GM12878 (cell line): Measurements from ENCODE around the gene BNIP2. TPM values are rescaled to one million over a fixed set of nuclear protein-coding genes. Genes with fewer than 3 reads are reported as not detected.

ENCODE experiments used
- ATAC-seq: fragments of 200-7000 bp; cut with Tn5 transposase; 3 replicates; pipeline ENCODE4 v1.9.1; 2020; ENCODE audit warnings: mild to moderate bottlenecking, moderate library complexity
- BruUV-seq: library from RNA; stranded (reverse); fragments of 400-500 nt; replicated peaks from 2 replicates; lab custom pipeline; 2021; lab: Mats Ljungman, UMichigan
- CTCF ChIA-PET: fragments of 300-600 bp; sonication (Branson Sonifier 250); formaldehyde crosslinking; extraction: SDS; loops from one replicate; lab custom pipeline; 2021; ENCODE audit warnings: inconsistent platforms; lab: Yijun Ruan, JAX
- POLR2A ChIA-PET: fragments of 350-600 bp; formaldehyde crosslinking; extraction: SDS; loops from one replicate; lab custom pipeline; 2021; ENCODE audit warnings: inconsistent platforms; lab: Charles Lee
- RAD21 ChIA-PET: fragments of 300-600 bp; sonication (Branson Sonifier 250); formaldehyde crosslinking; loops from one replicate; lab custom pipeline; 2023; ENCODE audit warnings: antibody characterized with exemption; ENCODE audit not compliant: unreplicated experiment; lab: Charles Lee
- SMC1A ChIA-PET: fragments of 300-600 bp; sonication (Branson Sonifier 250); formaldehyde crosslinking; loops from one replicate; lab custom pipeline; 2023; ENCODE audit not compliant: unreplicated experiment, uncharacterized antibody; lab: Charles Lee
- DNase-seq: peaks from one replicate; pipeline ENCODE4 v3.0.0-alpha.2; 2011; ENCODE audit warnings: low read depth, low spot score
- FAIRE-seq: peaks from 3 replicates; lab custom pipeline; 2011; peaks lifted over from hg19 to GRCh38; lab: Jason Lieb, UNC
- H2AFZ ChIP-seq: 2 replicates; pipeline ENCODE4 v1.6.0; 2011; ENCODE audit warnings: low read depth, low read length, control low read depth; ENCODE audit not compliant: control insufficient read depth
- H3K27ac ChIP-seq: 2 replicates; pipeline ENCODE4 v1.5.1; 2011; ENCODE audit warnings: control low read depth; ENCODE audit not compliant: control insufficient read depth, insufficient read depth
- H3K27me3 ChIP-seq, 2 experiments: replicated peaks in 1 of 2; 2 replicates each; pipeline versions ENCODE4 v1.6.0 to v1.6.1; 2011; ENCODE audit warnings: low read length in 1 of 2; ENCODE audit not compliant: control insufficient read depth in 2 of 2, insufficient read depth in 2 of 2
- H3K36me3 ChIP-seq, 2 experiments: 2 replicates each; pipeline ENCODE4 v1.5.1; 2011; ENCODE audit warnings: low read length in 1 of 2; ENCODE audit not compliant: control insufficient read depth in 2 of 2, insufficient read depth in 2 of 2
- H3K4me1 ChIP-seq: 2 replicates; pipeline ENCODE4 v1.6.1; 2011; ENCODE audit warnings: mild to moderate bottlenecking, low read length, moderate library complexity, mixed read lengths; ENCODE audit not compliant: control insufficient read depth, insufficient read depth
- H3K4me2 ChIP-seq: 2 replicates; pipeline ENCODE4 v1.6.0; 2011; ENCODE audit warnings: control low read depth; ENCODE audit not compliant: control insufficient read depth, insufficient read depth
- H3K4me3 ChIP-seq: fragments of 200-600 bp; sonication (generic); 2 replicates; pipeline ENCODE4 v1.5.1; 2016
- H3K79me2 ChIP-seq: 2 replicates; pipeline ENCODE4 v1.6.0; 2011; ENCODE audit warnings: low read length; ENCODE audit not compliant: control insufficient read depth, insufficient read depth
- H3K9ac ChIP-seq: 2 replicates; pipeline ENCODE4 v1.8.0; 2011; ENCODE audit warnings: low read length, control low read depth, mixed read lengths; ENCODE audit not compliant: control insufficient read depth, insufficient read depth
- H3K9me3 ChIP-seq: replicated peaks from 3 replicates; pipeline ENCODE4 v1.5.1; 2011; ENCODE audit warnings: mild to moderate bottlenecking, low read length; ENCODE audit not compliant: control insufficient read depth, insufficient read depth
- H4K20me1 ChIP-seq: 2 replicates; pipeline ENCODE4 v1.6.0; 2011; ENCODE audit not compliant: control insufficient read depth, insufficient read depth
- BRCA1 ChIP-seq: IDR thresholded peaks from 2 replicates; pipeline ENCODE4 v1.6.1; 2011; ENCODE audit warnings: low read depth, low read length, improper control_type of control experiment
- CHD4 ChIP-seq: fragments of 200-600 bp; sonication (generic); IDR thresholded peaks from 2 replicates; pipeline ENCODE4 v1.6.1; 2016; ENCODE audit warnings: mild to moderate bottlenecking
- FOXK2 ChIP-seq: fragments of 450-650 bp; IDR thresholded peaks from 2 replicates; pipeline ENCODE4 v1.6.1; 2017; ENCODE audit warnings: mild to moderate bottlenecking, moderate library complexity
- MTA2 ChIP-seq: fragments of 450-650 bp; IDR thresholded peaks from 2 replicates; pipeline ENCODE4 v1.6.1; 2016; ENCODE audit warnings: low read depth, mild to moderate bottlenecking, moderate library complexity
- MYB ChIP-seq: fragments of 150-350 bp; IDR thresholded peaks from 2 replicates; pipeline ENCODE4 v1.6.1; 2014; ENCODE audit warnings: mild to moderate bottlenecking, low read depth, low read length, borderline replicate concordance
- NR2C2 ChIP-seq: IDR thresholded peaks from 2 replicates; pipeline ENCODE4 v1.6.1; 2011; ENCODE audit warnings: borderline replicate concordance, low read depth; ENCODE audit not compliant: control insufficient read depth, insufficient read length
- POLR2A ChIP-seq: IDR thresholded peaks from 2 replicates; pipeline ENCODE4 v1.6.1; 2011; ENCODE audit warnings: low read depth, mild to moderate bottlenecking, low read length
- POLR2AphosphoS2 ChIP-seq: IDR thresholded peaks from 2 replicates; pipeline ENCODE4 v1.6.1; 2011; ENCODE audit warnings: low read depth, mild to moderate bottlenecking, low read length, improper control_type of control experiment, moderate library complexity
- POU2F2 ChIP-seq: IDR thresholded peaks from 3 replicates; pipeline ENCODE4 v1.6.1; 2011; ENCODE audit warnings: low read depth, mild to moderate bottlenecking, low read length, borderline replicate concordance
- SPI1 ChIP-seq: IDR thresholded peaks from 2 replicates; pipeline ENCODE4 v1.6.1; 2011; ENCODE audit warnings: low read depth, mild to moderate bottlenecking, low read length, moderate library complexity, borderline replicate concordance; ENCODE audit not compliant: insufficient read depth
- STAT3 ChIP-seq: IDR thresholded peaks from 2 replicates; pipeline ENCODE4 v1.6.1; 2011; ENCODE audit warnings: low read depth, low read length, improper control_type of control experiment
- TCF3 ChIP-seq: IDR thresholded peaks from 2 replicates; pipeline ENCODE4 v1.6.1; 2012; ENCODE audit warnings: low read depth, mild to moderate bottlenecking, low read length, borderline replicate concordance; ENCODE audit not compliant: insufficient read depth
- TCF7 ChIP-seq: IDR thresholded peaks from 2 replicates; pipeline ENCODE4 v1.6.1; 2014; ENCODE audit warnings: antibody characterized with exemption, borderline replicate concordance
- ZBED1 ChIP-seq: IDR thresholded peaks from 2 replicates; pipeline ENCODE4 v1.6.1; 2016; ENCODE audit warnings: borderline replicate concordance
- ZNF207 ChIP-seq: fragments of 450-650 bp; IDR thresholded peaks from 2 replicates; pipeline ENCODE4 v1.6.1; 2014; ENCODE audit warnings: antibody characterized with exemption, mild to moderate bottlenecking, borderline replicate concordance
- ZNF24 ChIP-seq: fragments of 450-650 bp; IDR thresholded peaks from 2 replicates; pipeline ENCODE4 v1.6.1; 2017; ENCODE audit warnings: antibody characterized with exemption, mild to moderate bottlenecking
- WGBS: methylation state at CpG from one replicate; pipeline ENCODE4 v1.1.6; 2016; ENCODE audit warnings: low lambda C conversion rate; ENCODE audit not compliant: insufficient replicate concordance, insufficient coverage; ENCODE audit errors: missing lambda C conversion rate; 5-methylcytosine and 5-hydroxymethylcytosine counted together
- in situ Hi-C: fragments of 300-500 bp; cut with MboI; formaldehyde crosslinking; loops from 9 replicates; pipeline ENCODE4 v1.14.3; 2018; ENCODE audit warnings: mixed read lengths
- intact Hi-C: fragments of 100-400 bp; cut with micrococcal nuclease; formaldehyde crosslinking; loops from one replicate; pipeline ENCODE4 v1.14.2; 2022; ENCODE audit not compliant: unreplicated experiment
- polyA plus RNA-seq, 11 experiments: library from polyadenylated mRNA; depleted of rRNA in 4 of 11; unstranded in 6 of 11; stranded (reverse) in 5 of 11; fragments of >200 nt; fragmentation: Nextera tagmentation in 4 of 11; fragmentation: Illumina TruSeq in 1 of 11; extraction: Ambion mirVana in 4 of 11; extraction: Trizol in 1 of 11; gene quantifications; 1 replicate in 1 of 11; 2 replicates in 10 of 11; pipeline versions ENCODE4 v1.2.1 to v1.2.3, GENCODE V29; 2011 to 2016; ENCODE audit warnings: inconsistent platforms in 2 of 11, missing spikeins in 2 of 11, low read depth in 1 of 11
- total RNA-seq, 4 experiments: library from RNA; depleted of rRNA in 3 of 4; stranded (reverse); fragments of >200 nt in 3 of 4; fragmentation: Illumina TruSeq in 1 of 4; extraction: Trizol in 1 of 4; gene quantifications; 2 replicates each; pipeline versions ENCODE4 v1.2.1 to v1.2.3, GENCODE V29; 2013 to 2021
- TF ChIP-seq, protein P1 (sequence below), 3 experiments: IDR thresholded peaks in 2 of 3; conservative IDR thresholded peaks in 1 of 3; 2 replicates each; pipeline ENCODE4 v1.5.1; 2011; ENCODE audit warnings: low read depth in 3 of 3, low read length in 3 of 3, mild to moderate bottlenecking in 3 of 3, control low read depth in 2 of 3, moderate library complexity in 2 of 3, inconsistent platforms in 1 of 3, mixed read lengths in 1 of 3; ENCODE audit not compliant: control insufficient read depth in 2 of 3, insufficient read depth in 1 of 3; ENCODE audit errors: extremely low read depth in 1 of 3
- TF ChIP-seq, protein P2 (sequence below): IDR thresholded peaks from 2 replicates; pipeline ENCODE4 v1.6.1; 2012; ENCODE audit warnings: low read depth, low read length, improper control_type of control experiment
- TF ChIP-seq, protein P3 (sequence below): fragments of 450-650 bp; IDR thresholded peaks from 2 replicates; pipeline ENCODE4 v1.6.1; 2018; ENCODE audit warnings: borderline replicate concordance, mild to moderate bottlenecking; ENCODE audit not compliant: partially characterized antibody

The BNIP2 gene
- total and polyA plus RNA-seq, 10 of the 15 experiments (the other 5 are each of a cell fraction or from before 2014, with no cell fraction given) = 29.9 to 122 (median 67.7) TPM

DNA sequence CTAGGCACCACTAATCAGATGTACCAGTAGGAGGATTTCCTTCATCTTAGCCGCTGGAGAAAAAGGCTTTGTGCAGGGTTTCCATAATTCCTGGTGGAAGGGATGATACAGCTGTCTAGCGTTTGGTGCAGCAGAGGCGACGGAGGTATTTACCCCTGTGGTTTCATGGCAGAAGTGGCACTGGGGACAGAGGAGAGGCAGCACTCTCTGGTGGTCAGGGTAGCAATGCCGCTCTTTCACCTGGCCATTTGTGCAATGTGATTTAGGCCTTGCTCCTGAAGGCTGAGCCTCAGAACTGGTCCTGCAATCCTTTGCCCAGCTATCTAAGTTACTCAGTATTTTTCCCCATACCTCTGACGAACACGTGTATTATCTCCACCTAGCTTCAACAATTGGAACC, 47.1 kb upstream of the BNIP2 start (continued):
- TF ChIP-seq, protein P1, sequence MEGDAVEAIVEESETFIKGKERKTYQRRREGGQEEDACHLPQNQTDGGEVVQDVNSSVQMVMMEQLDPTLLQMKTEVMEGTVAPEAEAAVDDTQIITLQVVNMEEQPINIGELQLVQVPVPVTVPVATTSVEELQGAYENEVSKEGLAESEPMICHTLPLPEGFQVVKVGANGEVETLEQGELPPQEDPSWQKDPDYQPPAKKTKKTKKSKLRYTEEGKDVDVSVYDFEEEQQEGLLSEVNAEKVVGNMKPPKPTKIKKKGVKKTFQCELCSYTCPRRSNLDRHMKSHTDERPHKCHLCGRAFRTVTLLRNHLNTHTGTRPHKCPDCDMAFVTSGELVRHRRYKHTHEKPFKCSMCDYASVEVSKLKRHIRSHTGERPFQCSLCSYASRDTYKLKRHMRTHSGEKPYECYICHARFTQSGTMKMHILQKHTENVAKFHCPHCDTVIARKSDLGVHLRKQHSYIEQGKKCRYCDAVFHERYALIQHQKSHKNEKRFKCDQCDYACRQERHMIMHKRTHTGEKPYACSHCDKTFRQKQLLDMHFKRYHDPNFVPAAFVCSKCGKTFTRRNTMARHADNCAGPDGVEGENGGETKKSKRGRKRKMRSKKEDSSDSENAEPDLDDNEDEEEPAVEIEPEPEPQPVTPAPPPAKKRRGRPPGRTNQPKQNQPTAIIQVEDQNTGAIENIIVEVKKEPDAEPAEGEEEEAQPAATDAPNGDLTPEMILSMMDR (IDR thresholded peaks at IDR 0.05 in 2 of 3, conservative IDR thresholded peaks at IDR 0.05 in 1 of 3; ENCODE audit: control insufficient read depth in 2 of 3, extremely low read depth in 1 of 3, insufficient read depth in 1 of 3, low read depth in 3 of 3, low read length in 3 of 3) = no peak
- TF ChIP-seq TCF7 = no peak

DNA sequence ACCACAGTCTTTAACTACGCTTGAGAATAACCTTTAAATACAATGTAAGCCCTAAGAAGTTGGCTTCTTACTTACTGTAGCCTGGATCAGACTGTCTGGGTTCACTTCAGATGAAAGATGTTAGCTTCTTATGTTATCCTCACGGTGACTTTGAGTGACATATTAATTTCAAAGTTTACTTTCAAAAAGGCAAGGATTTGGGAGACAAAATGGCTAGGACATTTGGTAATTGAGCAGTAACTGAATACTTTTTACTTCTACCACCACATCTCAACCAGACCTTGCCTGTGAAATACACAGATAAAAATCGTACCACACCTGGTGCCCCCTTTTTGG, 36.0 kb upstream of the BNIP2 start:
- BruUV-seq = no TSS peak
- WGBS = 20% methylated on average over 3 of the region's 3 CpGs
- CTCF ChIA-PET = interaction anchor here (0.6 to 4.5 kb wide), 28 partner anchors 8 to 1895 kb away, joined by 3 to 36 read pairs (median 3); no protein-coding TSS in a partner anchor
- no peaks in the 10 kb centered on the region for H3K79me2 ChIP-seq
- H3K27me3 ChIP-seq = peaks cover 2 to 4% of the 10 kb centered on the region in 2 experiments; a peak in 2 of 4 replicates
- intact Hi-C loops = loop anchor here (1.0 to 5.0 kb wide), 4 partner anchors 192 to 601 kb away; no protein-coding TSS in a partner anchor
- no peaks in the 10 kb centered on the region for H3K36me3 ChIP-seq
- H4K20me1 ChIP-seq = no peaks in the 10 kb centered on the region
- H3K27ac ChIP-seq = no peak overlapping the region
- H3K4me1 ChIP-seq = no peaks in the 10 kb centered on the region
- no peak overlapping the region for H3K4me2 ChIP-seq
- DNase-seq (no peak), ATAC-seq (no peak), FAIRE-seq (peak; percentile 23)
- in situ Hi-C loops = no loop called here
- H2AFZ ChIP-seq = no peak overlapping the region
- H3K9ac ChIP-seq = no peak overlapping the region
- no peak overlapping the region for H3K4me3 ChIP-seq
- RAD21 ChIA-PET = interaction anchor here (0.6 to 2.6 kb wide), 5 partner anchors 34 to 1773 kb away, joined by 3 to 25 read pairs (median 6); no protein-coding TSS in a partner anchor
- SMC1A ChIA-PET = interaction anchor here (0.6 to 2.4 kb wide), 9 partner anchors 8 to 601 kb away, joined by 3 to 16 read pairs (median 3); no protein-coding TSS in a partner anchor
- POLR2A ChIA-PET = interaction anchor here (0.6 kb wide), 1 partner anchor 1552 kb away, joined by 4 read pairs; no protein-coding TSS in a partner anchor
- no peaks in the 10 kb centered on the region for H3K9me3 ChIP-seq
- TF ChIP-seq POLR2A = no peak
- no peak for TF ChIP-seq POU2F2
- TF ChIP-seq BRCA1 = no peak
- no peak for TF ChIP-seq MYB
- TF ChIP-seq POLR2AphosphoS2 = no peak
- no peak for TF ChIP-seq STAT3
- TF ChIP-seq ZBED1 = no peak
- TF ChIP-seq, protein P2, sequence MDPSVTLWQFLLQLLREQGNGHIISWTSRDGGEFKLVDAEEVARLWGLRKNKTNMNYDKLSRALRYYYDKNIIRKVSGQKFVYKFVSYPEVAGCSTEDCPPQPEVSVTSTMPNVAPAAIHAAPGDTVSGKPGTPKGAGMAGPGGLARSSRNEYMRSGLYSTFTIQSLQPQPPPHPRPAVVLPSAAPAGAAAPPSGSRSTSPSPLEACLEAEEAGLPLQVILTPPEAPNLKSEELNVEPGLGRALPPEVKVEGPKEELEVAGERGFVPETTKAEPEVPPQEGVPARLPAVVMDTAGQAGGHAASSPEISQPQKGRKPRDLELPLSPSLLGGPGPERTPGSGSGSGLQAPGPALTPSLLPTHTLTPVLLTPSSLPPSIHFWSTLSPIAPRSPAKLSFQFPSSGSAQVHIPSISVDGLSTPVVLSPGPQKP = no peak
- no peak for TF ChIP-seq ZNF24
- TF ChIP-seq CHD4 = no peak
- no peak for TF ChIP-seq NR2C2
- no peak for TF ChIP-seq FOXK2
- no peak for TF ChIP-seq MTA2
- TF ChIP-seq, protein P3, sequence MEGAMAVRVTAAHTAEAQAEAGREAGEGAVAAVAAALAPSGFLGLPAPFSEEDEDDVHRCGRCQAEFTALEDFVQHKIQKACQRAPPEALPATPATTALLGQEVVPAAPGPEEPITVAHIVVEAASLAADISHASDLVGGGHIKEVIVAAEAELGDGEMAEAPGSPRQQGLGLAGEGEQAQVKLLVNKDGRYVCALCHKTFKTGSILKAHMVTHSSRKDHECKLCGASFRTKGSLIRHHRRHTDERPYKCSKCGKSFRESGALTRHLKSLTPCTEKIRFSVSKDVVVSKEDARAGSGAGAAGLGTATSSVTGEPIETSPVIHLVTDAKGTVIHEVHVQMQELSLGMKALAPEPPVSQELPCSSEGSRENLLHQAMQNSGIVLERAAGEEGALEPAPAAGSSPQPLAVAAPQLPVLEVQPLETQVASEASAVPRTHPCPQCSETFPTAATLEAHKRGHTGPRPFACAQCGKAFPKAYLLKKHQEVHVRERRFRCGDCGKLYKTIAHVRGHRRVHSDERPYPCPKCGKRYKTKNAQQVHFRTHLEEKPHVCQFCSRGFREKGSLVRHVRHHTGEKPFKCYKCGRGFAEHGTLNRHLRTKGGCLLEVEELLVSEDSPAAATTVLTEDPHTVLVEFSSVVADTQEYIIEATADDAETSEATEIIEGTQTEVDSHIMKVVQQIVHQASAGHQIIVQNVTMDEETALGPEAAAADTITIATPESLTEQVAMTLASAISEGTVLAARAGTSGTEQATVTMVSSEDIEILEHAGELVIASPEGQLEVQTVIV = no peak
- TF ChIP-seq TCF3 = no peak
- no peak for TF ChIP-seq SPI1
- TF ChIP-seq ZNF207 = no peak
